Right atrium auricular region (tissue), 2 donors: ENCODE data around the gene PRKD2. TPM values are rescaled to one million over a fixed set of nuclear protein-coding genes. Genes with fewer than 3 reads are reported as not detected.

Experiments used
- DNase-seq: peaks from one replicate; pipeline ENCODE4 v3.0.0-alpha.2; 2019; ENCODE audit warnings: low spot score
- H3K27ac ChIP-seq, 2 donors: fragments of 200-600 bp; sonication (generic); 1 replicate in 1 of 2; 2 replicates in 1 of 2; pipeline ENCODE4 v1.5.1; 2016 to 2019
- H3K27me3 ChIP-seq, 2 donors: fragments of 200-600 bp; sonication (generic); one replicate each; pipeline versions ENCODE4 v1.5.1 to v1.6.0; 2017 to 2019
- H3K36me3 ChIP-seq: fragments of 200-600 bp; sonication (generic); one replicate; pipeline ENCODE4 v1.5.1; 2016
- H3K4me1 ChIP-seq, 2 donors: fragments of 200-600 bp; sonication (generic); one replicate each; pipeline versions ENCODE4 v1.5.1 to v1.6.0; 2017 to 2019
- H3K4me3 ChIP-seq, 2 donors: fragments of 200-600 bp; sonication (generic); 1 replicate in 1 of 2; 2 replicates in 1 of 2; pipeline ENCODE4 v1.5.1; 2017 to 2019; ENCODE audit warnings: mild to moderate bottlenecking in 1 of 2, moderate library complexity in 1 of 2
- H3K9me3 ChIP-seq, 2 donors: fragments of 200-600 bp; sonication (generic); one replicate each; pipeline ENCODE4 v1.5.1; 2019
- total RNA-seq, 2 donors: library from RNA; depleted of rRNA; stranded (reverse); fragments of >200 nt; gene quantifications; one replicate each; pipeline ENCODE4 v1.1.0, GENCODE V29; 2016
- TF ChIP-seq, protein P1 (sequence below), 2 donors: fragments of 200-600 bp; sonication (generic); IDR thresholded peaks; one replicate each; pipeline ENCODE4 v1.5.1; 2019; ENCODE audit warnings: antibody characterized with exemption in 2 of 2

PRKD2 gene
- total RNA-seq, 2 donors from 2014 or later = 8.6 to 19.2 TPM

DNA sequence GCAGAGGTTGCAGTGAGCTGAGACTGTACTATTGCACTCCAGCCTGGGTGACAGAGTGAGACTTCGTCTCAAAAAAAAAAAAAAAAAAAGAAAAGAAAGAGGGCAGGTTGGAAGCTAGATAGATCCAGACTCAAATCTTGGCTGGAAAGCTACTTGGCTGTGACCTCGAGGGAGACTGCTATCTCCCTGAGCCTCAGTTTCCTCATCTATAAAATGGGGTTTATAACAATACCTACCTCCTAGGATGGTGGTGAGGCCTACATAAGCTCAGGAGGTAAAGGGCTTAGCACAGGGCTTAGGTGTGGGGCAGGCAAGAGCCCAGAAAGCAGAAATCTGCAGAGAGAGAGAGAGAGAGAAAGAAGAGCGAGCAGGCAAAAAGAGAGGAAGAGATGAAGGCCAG is 31.7 kb downstream of the PRKD2 start:
- H3K4me3 ChIP-seq = no peak overlapping the region
- TF ChIP-seq, protein P1, sequence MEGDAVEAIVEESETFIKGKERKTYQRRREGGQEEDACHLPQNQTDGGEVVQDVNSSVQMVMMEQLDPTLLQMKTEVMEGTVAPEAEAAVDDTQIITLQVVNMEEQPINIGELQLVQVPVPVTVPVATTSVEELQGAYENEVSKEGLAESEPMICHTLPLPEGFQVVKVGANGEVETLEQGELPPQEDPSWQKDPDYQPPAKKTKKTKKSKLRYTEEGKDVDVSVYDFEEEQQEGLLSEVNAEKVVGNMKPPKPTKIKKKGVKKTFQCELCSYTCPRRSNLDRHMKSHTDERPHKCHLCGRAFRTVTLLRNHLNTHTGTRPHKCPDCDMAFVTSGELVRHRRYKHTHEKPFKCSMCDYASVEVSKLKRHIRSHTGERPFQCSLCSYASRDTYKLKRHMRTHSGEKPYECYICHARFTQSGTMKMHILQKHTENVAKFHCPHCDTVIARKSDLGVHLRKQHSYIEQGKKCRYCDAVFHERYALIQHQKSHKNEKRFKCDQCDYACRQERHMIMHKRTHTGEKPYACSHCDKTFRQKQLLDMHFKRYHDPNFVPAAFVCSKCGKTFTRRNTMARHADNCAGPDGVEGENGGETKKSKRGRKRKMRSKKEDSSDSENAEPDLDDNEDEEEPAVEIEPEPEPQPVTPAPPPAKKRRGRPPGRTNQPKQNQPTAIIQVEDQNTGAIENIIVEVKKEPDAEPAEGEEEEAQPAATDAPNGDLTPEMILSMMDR (IDR thresholded peaks at IDR 0.05) = no peak
- H3K27ac ChIP-seq = no peak overlapping the region
- DNase-seq = no peak
- H3K4me1 ChIP-seq = no peaks in the 10 kb centered on the region
- H3K9me3 ChIP-seq = no peaks in the 10 kb centered on the region
- H3K27me3 ChIP-seq = no peaks in the 10 kb centered on the region
- H3K36me3 ChIP-seq = peaks cover 74% of the 10 kb centered on the region

GRCh38 chr19:46678110-46678732 is 38.7 kb downstream of the PRKD2 start:
- TF ChIP-seq, protein P1 (IDR thresholded peaks at IDR 0.05) = no peak

DNA sequence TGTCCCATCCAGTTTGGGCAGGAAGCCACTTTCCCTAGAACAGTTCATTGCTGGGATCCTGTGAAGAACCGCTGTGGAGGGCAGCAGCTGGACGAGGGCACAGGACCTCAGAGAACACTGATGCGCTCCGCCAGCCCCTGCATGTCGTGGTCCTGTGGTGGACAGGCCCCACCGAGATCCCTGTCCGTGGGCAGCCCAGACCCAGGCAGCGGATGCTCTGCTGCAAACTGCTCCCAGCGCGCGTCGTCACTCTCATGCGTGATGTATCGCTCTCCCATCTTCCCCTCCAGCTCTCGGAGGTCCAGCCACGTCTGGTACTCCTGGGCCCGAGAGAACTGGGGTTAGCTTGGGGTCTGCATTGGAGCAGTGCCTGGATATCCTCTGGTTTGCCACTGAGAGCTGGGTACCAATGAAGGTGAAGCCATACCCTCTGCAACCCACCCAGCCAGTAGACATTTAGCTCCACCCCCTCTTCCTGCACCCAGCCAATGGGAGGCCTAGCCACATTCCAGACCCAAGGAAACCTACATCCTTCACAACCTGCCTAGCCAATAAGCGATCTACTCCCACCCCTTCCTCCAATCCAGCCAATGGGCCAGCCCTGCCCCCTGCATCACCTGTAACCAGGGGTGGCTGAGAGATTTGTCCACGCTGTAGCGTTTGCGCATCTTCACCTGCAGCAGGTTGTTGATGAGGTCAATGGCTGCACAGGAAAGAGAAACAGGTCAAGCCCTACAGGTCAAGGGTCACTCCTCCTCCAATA is 42.3 kb downstream of the PRKD2 start:
- TF ChIP-seq, protein P1 (IDR thresholded peaks at IDR 0.05) = no peak
- Histone ChIP-seq H3K4me1 (no peaks in the 10 kb centered on the region), H3K27ac (no peak overlapping the region), H3K9me3 (no peaks in the 10 kb centered on the region), H3K4me3 (no peak overlapping the region), H3K27me3 (no peaks in the 10 kb centered on the region), H3K36me3 (peaks cover 28% of the 10 kb centered on the region)
- DNase-seq = no peak

More at GRCh38 chr19:46678110-46678732, 38.7 kb downstream of the PRKD2 start:
- H3K9me3 ChIP-seq = no peaks in the 10 kb centered on the region
- H3K27ac ChIP-seq = no peak overlapping the region
- no peak overlapping the region for H3K4me3 ChIP-seq
- no peaks in the 10 kb centered on the region for H3K4me1 ChIP-seq
- no peaks in the 10 kb centered on the region for H3K27me3 ChIP-seq
- H3K36me3 ChIP-seq = peaks cover 49% of the 10 kb centered on the region
- no peak for DNase-seq

GRCh38 chr19:46670813-46671212 is 46.1 kb downstream of the PRKD2 start:
- Histone ChIP-seq H3K27ac (no peak overlapping the region), H3K36me3 (peaks cover 13% of the 10 kb centered on the region)
- DNase-seq = no peak

DNA sequence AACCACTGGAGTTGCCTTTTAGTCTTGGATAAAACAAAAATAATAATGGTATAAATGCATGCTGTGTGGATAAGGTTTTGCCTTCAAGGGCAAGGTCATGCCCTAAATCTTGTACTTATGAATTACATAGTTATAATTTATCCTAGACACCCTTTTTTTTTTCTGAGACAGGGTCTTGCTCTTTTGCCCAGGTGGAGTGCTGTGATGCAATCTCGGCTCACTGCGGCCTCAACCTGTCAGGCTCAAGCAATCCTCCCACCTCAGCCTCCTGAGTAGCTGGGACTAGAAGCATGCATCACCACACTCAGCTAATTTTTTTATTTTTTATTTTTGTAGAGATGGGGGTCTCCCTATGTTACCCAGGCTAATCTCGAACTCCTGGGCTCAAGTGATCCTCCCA is 48.3 kb downstream of the PRKD2 start:
- no peaks in the 10 kb centered on the region for H3K4me1 ChIP-seq
- H3K36me3 ChIP-seq = no peaks in the 10 kb centered on the region
- H3K27me3 ChIP-seq = no peaks in the 10 kb centered on the region
- H3K4me3 ChIP-seq = no peak overlapping the region
- no peaks in the 10 kb centered on the region for H3K9me3 ChIP-seq
- no peak overlapping the region for H3K27ac ChIP-seq
- no peak for DNase-seq
- TF ChIP-seq, protein P1 (IDR thresholded peaks at IDR 0.05) = no peak

More at GRCh38 chr19:46670813-46671212, 46.1 kb downstream of the PRKD2 start:
- Histone ChIP-seq H3K27me3 (no peaks in the 10 kb centered on the region), H3K4me1 (no peaks in the 10 kb centered on the region), H3K4me3 (no peak overlapping the region), H3K9me3 (no peaks in the 10 kb centered on the region)
- TF ChIP-seq, protein P1 (IDR thresholded peaks at IDR 0.05) = no peak
